Pancreas (tissue), 10 donors: ENCODE results near the gene NPPC. TPM values are rescaled to one million over a fixed set of nuclear protein-coding genes. Genes with fewer than 3 reads are reported as not detected.

ENCODE experiments used
- ATAC-seq, 4 donors: fragments of 200-7000 bp; cut with Tn5 transposase; one replicate each; pipeline versions ENCODE4 v1.8.0 to v1.9.1; 2020; ENCODE audit warnings: mild to moderate bottlenecking in 4 of 4, moderate library complexity in 4 of 4
- DNase-seq, 6 donors: peaks; one replicate each; pipeline ENCODE4 v3.0.0-alpha.2; 2020
- FAIRE-seq: peaks from 2 replicates; lab custom pipeline; 2012; peaks lifted over from hg19 to GRCh38; lab: Jason Lieb, UNC
- H3K27ac ChIP-seq, 4 donors: fragments of 200-600 bp; sonication (generic); 1 replicate in 3 of 4; 2 replicates in 1 of 4; pipeline versions ENCODE4 v1.5.0 to v1.8.0; 2020
- H3K27me3 ChIP-seq, 4 donors: fragments of 200-600 bp; one replicate each; pipeline ENCODE4 v1.8.0; 2021
- H3K36me3 ChIP-seq, 3 donors: fragments of 200-600 bp; sonication (generic) in 1 of 3; one replicate each; pipeline versions ENCODE4 v1.5.0 to v1.8.0; 2020 to 2021
- H3K4me1 ChIP-seq, 3 donors: fragments of 200-600 bp; one replicate each; pipeline ENCODE4 v1.8.0; 2021
- H3K4me3 ChIP-seq, 4 donors: fragments of 200-600 bp; sonication (generic) in 2 of 4; one replicate each; pipeline versions ENCODE4 v1.5.0 to v1.8.0; 2020 to 2021
- H3K9me3 ChIP-seq, 4 donors: fragments of 200-600 bp; one replicate each; pipeline ENCODE4 v1.8.0; 2021
- WGBS, 2 donors: extraction: QIAGEN DNeasy Blood & Tissue Kit; methylation state at CpG; one replicate each; pipeline ENCODE4 v1.1.7; 2013; 5-methylcytosine and 5-hydroxymethylcytosine counted together
- intact Hi-C, 3 donors: fragments of 100-400 bp; cut with DNase I; formaldehyde crosslinking; loops; one replicate each; pipeline versions ENCODE4 v1.11.1 to v1.14.2; 2022
- polyA plus RNA-seq, 2 donors: library from polyadenylated mRNA; stranded (reverse); fragments of 200-250 nt; gene quantifications; one replicate each; pipeline ENCODE4 v1.2.3, GENCODE V29; 2013
- total RNA-seq, 6 donors: library from RNA; stranded (reverse); fragmentation: NEBNext Ultra II Directional in 4 of 6; extraction: Animal tissue kit (Norgen Biotek cat#: 25700) in 4 of 6; gene quantifications; one replicate each; pipeline versions ENCODE4 v1.2.1 to v1.2.4, GENCODE V29; 2021 to 2023
- TF ChIP-seq, protein P1 (sequence below), 4 donors: fragments of 200-600 bp; sonication (generic) in 3 of 4; IDR thresholded peaks; one replicate each; pipeline versions ENCODE4 v1.5.0 to v1.8.0; 2021; ENCODE audit warnings: antibody characterized with exemption in 4 of 4
- donor health status: healthy with polysubstance abuse.
- donor health status: DM: no; HTN: no; CAD: no; lungs with moderate emphysema.
- donor health status: DM: no; HTN: no; CAD: no.
- donor health status: control.
- donor health status: control.
- donor health status: Bipolar disorder and iron deficiency.
- donor health status: DM: yes; HTN: yes; CAD: no.
- donor health status: DM: no; HTN: no; CAD: no.
- donor health status: DM: no; HTN: no; CAD: no.
- donor health status: DM: yes; HTN: yes; CAD: no.

Gene NPPC
- total and polyA plus RNA-seq, 8 donors = 0.26 TPM; not detected in 7

DNA sequence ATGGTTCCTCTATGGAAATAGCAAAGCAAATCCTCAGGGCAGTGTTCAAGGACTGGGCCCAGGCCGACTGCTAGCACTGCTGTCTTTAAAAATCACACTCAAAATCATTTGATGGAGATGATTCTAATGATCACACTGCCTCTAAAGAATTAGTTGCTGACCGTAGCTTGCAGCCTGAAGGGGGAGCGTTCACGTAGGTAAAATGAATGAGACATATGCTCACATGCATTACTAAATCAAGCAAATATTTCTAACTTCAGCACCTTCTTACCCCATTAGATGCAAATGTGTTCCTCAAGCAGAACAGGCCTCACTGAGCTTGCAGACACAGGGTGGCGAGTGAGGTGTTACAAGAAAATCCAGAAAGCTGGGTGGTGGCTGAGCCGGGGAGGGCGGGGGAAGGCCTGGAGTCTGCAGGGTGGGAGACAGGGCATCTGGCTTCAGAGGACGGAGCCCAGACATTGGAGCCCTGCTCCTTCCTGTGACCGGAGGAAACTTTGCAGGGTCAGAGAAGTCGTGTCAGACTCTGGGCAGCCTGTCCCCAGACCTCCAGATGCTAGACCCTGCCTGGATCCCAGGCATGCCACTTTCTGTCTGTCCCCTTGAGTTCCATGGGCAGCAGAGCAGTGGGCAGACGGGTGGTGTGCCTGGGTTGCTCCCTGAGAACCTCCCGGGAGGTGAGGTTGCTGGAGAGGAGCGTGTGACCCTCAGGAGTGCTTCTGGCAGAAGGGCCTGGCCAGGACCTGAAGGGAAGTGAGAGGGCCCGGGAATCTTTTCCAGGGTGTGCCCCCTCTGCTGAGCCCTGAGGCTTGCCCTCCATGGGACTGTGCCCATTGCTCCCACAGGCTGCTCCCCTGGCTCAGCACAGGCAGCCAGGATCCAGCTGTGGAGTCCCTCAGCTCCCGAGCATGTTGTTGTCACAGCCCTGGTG, 7.1 kb upstream of the NPPC start:
- WGBS, 2 donors = 76 to 80% methylated on average over 15 of the region's 15 CpGs
- Histone ChIP-seq H3K27me3 (no peaks in the 10 kb centered on the region), H3K4me3 (no peak overlapping the region), H3K4me1 (no peaks in the 10 kb centered on the region), H3K27ac (no peak overlapping the region), H3K9me3 (no peaks in the 10 kb centered on the region), H3K36me3 (no peaks in the 10 kb centered on the region)
- FAIRE-seq (no peak), ATAC-seq (no peak), DNase-seq (no peak)
- TF ChIP-seq, protein P1, sequence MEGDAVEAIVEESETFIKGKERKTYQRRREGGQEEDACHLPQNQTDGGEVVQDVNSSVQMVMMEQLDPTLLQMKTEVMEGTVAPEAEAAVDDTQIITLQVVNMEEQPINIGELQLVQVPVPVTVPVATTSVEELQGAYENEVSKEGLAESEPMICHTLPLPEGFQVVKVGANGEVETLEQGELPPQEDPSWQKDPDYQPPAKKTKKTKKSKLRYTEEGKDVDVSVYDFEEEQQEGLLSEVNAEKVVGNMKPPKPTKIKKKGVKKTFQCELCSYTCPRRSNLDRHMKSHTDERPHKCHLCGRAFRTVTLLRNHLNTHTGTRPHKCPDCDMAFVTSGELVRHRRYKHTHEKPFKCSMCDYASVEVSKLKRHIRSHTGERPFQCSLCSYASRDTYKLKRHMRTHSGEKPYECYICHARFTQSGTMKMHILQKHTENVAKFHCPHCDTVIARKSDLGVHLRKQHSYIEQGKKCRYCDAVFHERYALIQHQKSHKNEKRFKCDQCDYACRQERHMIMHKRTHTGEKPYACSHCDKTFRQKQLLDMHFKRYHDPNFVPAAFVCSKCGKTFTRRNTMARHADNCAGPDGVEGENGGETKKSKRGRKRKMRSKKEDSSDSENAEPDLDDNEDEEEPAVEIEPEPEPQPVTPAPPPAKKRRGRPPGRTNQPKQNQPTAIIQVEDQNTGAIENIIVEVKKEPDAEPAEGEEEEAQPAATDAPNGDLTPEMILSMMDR (IDR thresholded peaks at IDR 0.05) = no peak
- intact Hi-C loops = no loop called here

DNA sequence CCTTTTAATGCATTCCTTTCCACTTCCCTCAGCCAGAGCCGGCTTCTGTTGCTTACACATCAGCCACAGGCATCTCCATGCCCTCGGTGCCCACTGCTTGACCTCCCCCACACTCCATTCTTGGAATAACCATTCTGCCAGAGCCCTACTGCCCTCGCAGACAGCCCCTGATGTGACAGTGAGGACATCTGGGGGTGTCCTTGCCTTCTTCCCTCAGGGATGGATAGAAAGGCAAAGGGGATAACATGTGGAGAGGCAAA, 6.4 kb upstream of the NPPC start:
- Histone ChIP-seq H3K27ac (no peak overlapping the region), H3K9me3 (no peaks in the 10 kb centered on the region), H3K27me3 (no peaks in the 10 kb centered on the region), H3K4me1 (no peaks in the 10 kb centered on the region), H3K36me3 (no peaks in the 10 kb centered on the region), H3K4me3 (no peak overlapping the region)
- TF ChIP-seq, protein P1 (IDR thresholded peaks at IDR 0.05) = no peak
- WGBS, 2 donors = 79 to 96% methylated on average over 3 of the region's 3 CpGs
- FAIRE-seq (no peak), ATAC-seq (no peak), DNase-seq (no peak)
- intact Hi-C loops = no loop called here

GRCh38 chr2:231931481-231931915, 5.3 kb upstream of the NPPC start:
- Histone ChIP-seq H3K4me3 (no peak overlapping the region), H3K27me3 (peaks cover 0 to 3% (median 0%) of the 10 kb centered on the region in 4 donors), H3K9me3 (no peaks in the 10 kb centered on the region), H3K4me1 (peaks cover 0 to 6% (median 0%) of the 10 kb centered on the region in 3 donors), H3K36me3 (no peaks in the 10 kb centered on the region), H3K27ac (no peak overlapping the region)
- ATAC-seq (peak in 1 of 4 donors; percentile 44), FAIRE-seq (no peak), DNase-seq (peak in 1 of 6 donors; percentile 10)
- 68 to 82% methylated on average over 7 of the region's 7 CpGs for WGBS, 2 donors
- TF ChIP-seq, protein P1 (IDR thresholded peaks at IDR 0.05) = no peak
- intact Hi-C loops = no loop called here

DNA sequence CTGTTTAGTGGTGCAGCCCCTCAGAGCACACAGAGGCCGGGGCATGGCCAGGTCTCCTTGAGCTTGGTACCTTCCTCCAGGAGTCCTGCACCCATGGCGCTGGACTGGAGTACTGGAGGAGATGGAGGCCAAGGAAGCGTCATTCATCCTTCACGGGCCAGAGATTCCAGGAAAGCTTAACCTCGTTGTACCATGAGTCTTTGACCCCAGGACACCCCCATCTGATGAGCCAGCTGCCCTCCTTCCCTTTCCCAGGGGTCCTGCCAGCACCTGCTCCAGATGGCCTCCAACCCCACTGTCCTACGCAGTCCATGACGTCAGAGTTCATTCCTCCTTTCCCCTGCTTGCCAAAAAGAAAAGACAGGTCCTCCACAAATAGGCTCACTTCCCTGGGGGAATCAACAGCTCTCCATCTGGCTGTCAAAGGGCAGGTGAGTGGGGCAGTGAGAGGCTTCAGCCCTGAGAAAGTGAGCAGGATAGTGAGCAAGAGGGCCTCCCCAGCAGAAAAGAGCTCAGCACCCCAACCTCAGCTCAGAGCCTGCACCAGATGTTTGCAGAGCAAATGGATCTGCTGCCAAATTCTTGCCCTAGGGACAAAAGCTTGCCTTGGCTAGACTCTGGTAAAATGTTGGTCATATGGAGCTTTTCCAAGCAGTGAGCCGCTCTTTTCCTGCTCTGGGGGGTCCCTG, 4.5 kb upstream of the NPPC start:
- no peak overlapping the region for H3K4me3 ChIP-seq
- peaks cover 4 to 13% (median 7%) of the 10 kb centered on the region in 3 donors for H3K4me1 ChIP-seq
- DNase-seq (peak in 1 of 6 donors; percentile 10), ATAC-seq (peak in 1 of 4 donors; percentile 12), FAIRE-seq (no peak)
- TF ChIP-seq, protein P1 (IDR thresholded peaks at IDR 0.05) = no peak
- H3K36me3 ChIP-seq = no peaks in the 10 kb centered on the region
- no peaks in the 10 kb centered on the region for H3K9me3 ChIP-seq
- H3K27ac ChIP-seq = no peak overlapping the region
- peaks cover 0 to 10% (median 1%) of the 10 kb centered on the region in 4 donors for H3K27me3 ChIP-seq
- intact Hi-C loops = no loop called here
- WGBS, 2 donors = 65 to 69% methylated on average over 8 of the region's 8 CpGs
